ENCODE measurements around the gene COX19.

COX19 gene

GRCh38 chr7:979886-980571 lies 4.7 kb upstream of the COX19 start:
- no peak for DNase-seq (ENCODE audit: insufficient read length, low spot score)
- FAIRE-seq, result no peak

DNA sequence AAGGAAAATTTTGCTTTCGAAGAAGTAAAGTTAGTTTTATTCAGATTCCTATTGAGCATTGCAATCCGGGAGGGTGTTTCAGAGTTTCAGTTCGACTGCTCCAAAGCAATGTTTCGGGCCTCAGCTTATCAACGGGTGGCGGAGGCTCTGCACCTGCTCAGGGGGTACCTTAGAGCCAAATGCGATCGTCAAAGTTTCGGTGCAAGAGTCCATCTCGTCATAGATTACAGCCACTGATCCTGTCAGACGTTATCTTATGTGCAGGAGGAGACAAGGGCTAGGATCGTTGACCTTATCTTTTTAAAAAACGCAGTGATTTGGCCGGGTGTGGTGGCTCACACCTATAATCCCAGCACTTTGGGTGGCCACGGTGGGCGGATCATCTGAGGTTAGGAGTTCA lies 3.8 kb upstream of the COX19 start:
- FAIRE-seq (no peak), DNase-seq (ENCODE audit: insufficient read length, low spot score) (no peak)

DNA sequence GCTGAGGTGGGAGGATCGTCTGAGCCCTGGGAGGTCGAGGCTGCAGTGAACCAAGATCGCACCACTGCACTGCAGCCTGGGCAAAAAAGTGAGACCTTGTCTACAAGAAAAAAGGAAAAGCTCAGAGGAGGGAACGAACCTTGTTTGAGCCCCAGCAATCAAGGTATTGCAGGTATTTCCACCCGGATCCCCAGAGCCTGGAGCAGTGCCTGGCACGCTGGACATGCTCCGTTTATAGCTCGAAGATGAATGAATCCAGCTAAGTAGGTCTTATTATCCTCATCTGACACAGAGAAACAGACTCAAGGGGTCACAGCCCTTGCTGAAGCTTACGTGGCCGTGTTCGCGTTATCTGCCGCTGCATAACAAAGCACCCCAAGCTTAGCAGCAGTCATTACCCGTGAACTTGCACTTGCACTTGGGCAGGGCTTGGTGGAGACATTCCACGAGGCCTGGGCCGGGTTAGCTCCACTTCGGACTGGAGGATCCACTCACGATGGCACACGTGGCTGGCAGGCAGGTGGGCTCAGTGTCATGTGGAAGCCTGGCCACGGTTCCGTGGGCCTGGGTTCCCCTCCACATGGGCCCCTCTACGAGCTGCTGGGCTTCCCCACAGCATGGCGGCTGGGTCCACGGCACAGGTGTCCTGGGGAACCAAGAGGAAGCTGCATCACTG lies 3.2 kb upstream of the COX19 start:
- FAIRE-seq, result no peak
- DNase-seq (ENCODE audit: insufficient read length, low spot score), result no peak

DNA sequence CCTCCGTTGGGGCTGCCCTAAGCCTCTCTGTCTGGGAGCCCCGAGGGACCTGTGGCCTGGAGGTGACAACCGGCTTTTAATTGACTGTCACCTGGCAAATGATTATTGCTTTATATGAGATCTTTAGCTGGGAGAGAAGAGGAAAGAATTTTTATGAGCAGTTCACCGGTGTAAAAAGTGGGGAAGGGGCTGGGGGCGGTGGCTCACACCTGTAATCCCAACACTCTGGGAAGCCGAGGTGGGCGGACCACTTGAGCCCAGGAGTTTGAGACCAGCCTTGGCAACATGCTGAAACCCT lies 2.6 kb upstream of the COX19 start:
- DNase-seq (ENCODE audit: insufficient read length, low spot score), result no peak
- no peak for FAIRE-seq

GRCh38 chr7:977326-978048 lies 2.1 kb upstream of the COX19 start:
- DNase-seq (ENCODE audit: insufficient read length, low spot score) (no peak), FAIRE-seq (no peak)

- DNase-seq (ENCODE audit: insufficient read length, low spot score) (no peak), FAIRE-seq (no peak)
Observed at GRCh38 chr7:976901-977325, 1.6 kb upstream of the COX19 start.

GRCh38 chr7:975702-976473 lies 539 bp upstream of the COX19 start:
- FAIRE-seq (no peak), DNase-seq (ENCODE audit: insufficient read length, low spot score) (no peak)

- FAIRE-seq (no peak), DNase-seq (ENCODE audit: insufficient read length, low spot score) (no peak)
Observed at GRCh38 chr7:974172-974571, 1.2 kb downstream of the COX19 start.

DNA sequence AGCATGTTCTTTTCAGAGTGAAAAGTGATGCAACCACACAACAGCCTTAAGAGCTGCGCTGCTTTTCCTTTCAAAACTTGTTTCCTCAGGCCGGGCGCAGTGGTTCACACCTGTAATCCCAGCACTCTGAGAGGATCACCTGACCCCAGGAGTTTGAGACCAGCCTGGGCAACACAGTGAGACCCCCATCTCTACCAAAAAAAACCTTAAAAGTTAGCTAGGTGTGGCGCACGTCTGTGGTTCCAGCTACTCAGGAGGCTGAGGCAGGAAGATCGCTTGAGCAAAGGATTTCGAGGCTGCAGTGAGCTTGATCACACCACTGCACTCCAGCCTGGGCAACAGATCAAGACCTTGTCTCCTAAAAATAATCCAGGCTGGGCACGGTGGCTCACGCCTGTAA lies 2.0 kb downstream of the COX19 start:
- DNase-seq (ENCODE audit: insufficient read length, low spot score), result no peak
- no peak for FAIRE-seq

- DNase-seq (ENCODE audit: insufficient read length, low spot score), result no peak
- no peak for FAIRE-seq
Observed at GRCh38 chr7:972676-973309, 2.6 kb downstream of the COX19 start.

- DNase-seq (ENCODE audit: insufficient read length, low spot score), result no peak
- FAIRE-seq, result no peak
Observed at GRCh38 chr7:972110-972509, 3.2 kb downstream of the COX19 start.

- FAIRE-seq (no peak), DNase-seq (ENCODE audit: insufficient read length, low spot score) (no peak)
Observed at GRCh38 chr7:970744-971143, 4.6 kb downstream of the COX19 start.

GRCh38 chr7:969403-969802 lies 5.9 kb downstream of the COX19 start:
- FAIRE-seq (no peak), DNase-seq (ENCODE audit: insufficient read length, low spot score) (no peak)

DNA sequence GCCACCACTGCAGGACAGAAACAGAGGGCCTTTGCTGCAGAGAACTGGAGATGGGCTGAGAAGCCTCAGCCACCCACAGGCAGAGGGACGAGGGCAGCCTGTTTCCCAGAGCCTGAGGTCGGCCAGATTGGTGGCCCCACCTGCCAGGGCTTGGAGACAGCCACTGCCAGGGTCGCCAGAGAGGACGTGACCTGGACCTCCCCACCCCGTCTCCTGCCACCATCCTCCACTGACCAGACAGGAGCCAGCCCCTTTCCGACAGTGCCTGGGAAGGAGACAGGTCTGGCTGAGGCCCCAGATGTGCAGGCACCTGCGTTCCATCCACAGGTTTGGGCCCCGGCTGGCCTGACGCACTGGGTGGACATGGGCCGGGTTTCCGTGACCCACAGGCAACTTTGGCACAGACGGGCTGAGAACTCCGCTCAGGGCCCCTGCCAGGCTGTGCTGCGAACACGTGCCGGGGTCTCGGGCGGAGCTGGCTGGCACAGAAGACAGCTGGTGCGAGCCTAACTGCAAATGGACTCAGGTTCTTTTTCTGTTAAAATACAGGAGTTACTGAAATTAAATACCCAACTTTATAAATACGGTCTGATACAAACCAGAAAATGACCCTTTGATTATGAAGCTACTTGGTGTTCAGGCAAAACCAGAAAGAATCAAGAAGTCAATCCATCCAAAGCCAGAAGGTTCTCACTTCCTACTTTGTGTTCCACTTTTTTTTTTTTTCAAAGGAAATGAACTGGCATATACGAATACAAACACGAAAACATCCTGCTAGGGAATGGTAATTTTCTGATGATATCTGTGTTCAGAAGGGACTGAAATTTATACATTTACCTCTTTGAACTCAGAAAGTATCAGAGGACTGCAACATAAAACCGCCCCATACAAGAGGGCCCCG lies 6.9 kb downstream of the COX19 start:
- DNase-seq (ENCODE audit: insufficient read length, low spot score), result no peak

DNA sequence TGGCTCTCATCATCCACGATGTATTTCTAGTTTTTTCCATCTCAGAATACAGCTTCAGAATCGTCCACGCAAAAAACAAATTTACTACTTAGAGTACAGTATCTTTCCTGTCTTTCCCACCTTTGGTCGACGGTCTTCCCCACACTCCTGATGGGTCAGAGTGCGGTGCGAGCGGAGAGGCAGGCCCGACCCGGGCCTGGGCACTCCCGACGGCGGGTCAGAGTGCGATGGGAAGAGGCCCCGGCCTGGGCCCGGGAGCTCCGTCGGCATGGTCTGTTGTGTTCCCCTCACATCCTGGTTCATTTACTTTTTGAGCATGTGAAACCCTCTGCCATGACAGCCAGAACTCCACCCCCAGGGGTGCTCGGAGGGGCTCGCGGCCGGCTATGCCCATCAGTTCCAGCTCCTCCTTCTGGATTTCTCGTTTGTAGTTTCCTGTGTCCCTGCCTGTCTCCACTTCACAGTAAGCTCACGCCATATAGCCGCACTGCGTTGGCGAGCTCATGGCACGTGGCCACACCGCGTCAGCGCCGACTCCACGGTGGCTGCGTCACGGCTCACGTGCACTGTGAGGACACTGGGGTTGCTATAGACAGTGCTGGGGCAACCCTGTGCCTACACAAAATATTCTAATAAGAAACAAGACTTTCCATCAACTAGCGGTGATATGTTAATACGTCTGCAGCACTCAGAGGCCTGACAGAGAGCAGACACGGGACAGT lies 7.8 kb downstream of the COX19 start:
- FAIRE-seq (no peak), DNase-seq (ENCODE audit: insufficient read length, low spot score) (no peak)

More for the DNA sequence above, 6.9 kb downstream of the COX19 start:
- FAIRE-seq, result no peak

GRCh38 chr7:966291-967069 lies 8.9 kb downstream of the COX19 start:
- DNase-seq (ENCODE audit: insufficient read length, low spot score), result no peak
- FAIRE-seq, result peak; percentile 57

DNA sequence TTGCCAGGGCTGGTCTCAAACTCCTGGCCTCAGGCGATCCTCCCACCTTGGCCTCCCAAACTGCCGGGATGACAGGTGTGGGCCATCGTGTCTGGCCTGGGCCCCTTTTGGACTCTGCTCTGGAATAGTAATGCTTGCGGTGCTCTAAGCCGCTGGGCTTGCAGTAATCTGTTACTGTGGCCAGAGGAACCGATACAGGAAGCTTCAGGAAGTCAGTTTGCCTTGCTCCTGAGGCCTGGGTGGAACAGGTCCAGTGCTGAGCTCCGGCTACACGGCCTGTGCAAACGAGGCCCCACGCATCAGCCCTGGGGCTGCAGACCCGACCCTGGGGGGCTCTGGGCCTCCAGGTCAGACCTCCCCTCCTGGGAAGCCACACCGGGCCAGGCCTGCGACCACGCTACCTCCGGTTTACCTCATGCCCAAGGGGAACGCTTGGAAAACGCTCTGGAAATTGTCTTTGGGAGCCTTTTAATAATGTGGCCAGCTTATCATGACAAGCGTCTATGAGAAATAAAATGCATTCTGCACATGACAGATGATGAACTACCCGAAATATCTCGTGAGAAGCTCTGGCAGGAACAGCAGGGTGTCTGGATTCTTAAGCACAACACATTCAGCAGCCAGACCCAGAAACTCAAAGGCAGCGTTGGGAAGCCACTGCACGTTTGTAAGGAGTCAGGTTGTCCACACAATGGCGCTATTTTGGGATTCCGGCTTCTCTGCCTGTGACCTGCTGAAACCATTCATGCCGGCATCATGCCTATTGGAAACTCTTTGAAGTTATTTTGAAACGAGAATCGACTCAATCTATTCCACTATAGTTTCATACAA lies 10.7 kb downstream of the COX19 start:
- DNase-seq (ENCODE audit: insufficient read length, low spot score) (no peak), FAIRE-seq (no peak)
